WI38 (cell line): ENCODE results near the gene SLC43A2.

Experiments used
- H3K4me3 ChIP-seq: 2 replicates; pipeline ENCODE4 v1.5.1; 2011; ENCODE audit warnings: low read depth, mild to moderate bottlenecking, control low read depth, low read length
- CTCF ChIP-seq: IDR thresholded peaks from 2 replicates; pipeline ENCODE4 v1.5.1; 2012; ENCODE audit warnings: low read depth, mild to moderate bottlenecking, control low read depth, low read length

The SLC43A2 gene

GRCh38 chr17:1604831-1605528, 23.7 kb downstream of the SLC43A2 start:
- H3K4me3 ChIP-seq, result no peak overlapping the region
- TF ChIP-seq CTCF, result no peak

GRCh38 chr17:1601571-1601970, 27.1 kb downstream of the SLC43A2 start:
- TF ChIP-seq CTCF, result no peak
- H3K4me3 ChIP-seq, result no peak overlapping the region

GRCh38 chr17:1598399-1599095, 30.1 kb downstream of the SLC43A2 start:
- no peak overlapping the region for H3K4me3 ChIP-seq
- no peak for TF ChIP-seq CTCF

GRCh38 chr17:1597861-1598342, 30.7 kb downstream of the SLC43A2 start:
- H3K4me3 ChIP-seq, result no peak overlapping the region
- no peak for TF ChIP-seq CTCF

GRCh38 chr17:1593630-1593931, 35.1 kb downstream of the SLC43A2 start:
- TF ChIP-seq CTCF, result no peak
- H3K4me3 ChIP-seq, result no peak overlapping the region

- TF ChIP-seq CTCF, result no peak
- H3K4me3 ChIP-seq, result no peak overlapping the region
These were observed 35.6 kb downstream of the SLC43A2 start for GRCh38 chr17:1592751-1593629.
